Activated B cell treated with CpG ODN at 0.5 μM for 24 hours (primary cell): ENCODE data around the gene STAP2. TPM values are rescaled to one million over a fixed set of nuclear protein-coding genes. Genes with fewer than 3 reads are reported as not detected.

Experiments
- ATAC-seq: fragments of 200-7000 bp; cut with Tn5 transposase; one replicate; pipeline ENCODE4 v1.10.0; 2021; ENCODE audit warnings: low read depth, mild to moderate bottlenecking, moderate library complexity
- CTCF ChIA-PET: fragments of 350-600 bp; sonication (Branson Sonifier 250); formaldehyde crosslinking; loops from one replicate; lab custom pipeline; 2021; ENCODE audit warnings: antibody characterized with exemption; lab: Charles Lee
- POLR2A ChIA-PET: fragments of 350-600 bp; sonication (Branson Sonifier 250); formaldehyde crosslinking; loops from one replicate; lab custom pipeline; 2021; ENCODE audit warnings: antibody characterized with exemption; lab: Charles Lee
- DNase-seq: peaks from one replicate; pipeline ENCODE4 v3.0.0; 2022
- H3K27ac Mint-ChIP-seq: one replicate; pipeline ENCODE4 v1.8.0; 2020; ENCODE audit warnings: mixed read lengths
- H3K27me3 Mint-ChIP-seq: one replicate; pipeline ENCODE4 v1.8.0; 2021; ENCODE audit warnings: mixed read lengths
- H3K36me3 Mint-ChIP-seq: one replicate; pipeline ENCODE4 v1.8.0; 2021; ENCODE audit warnings: low read depth, mixed read lengths
- H3K4me1 Mint-ChIP-seq: one replicate; pipeline ENCODE4 v1.8.0; 2021; ENCODE audit warnings: mixed read lengths
- H3K4me3 Mint-ChIP-seq: one replicate; pipeline ENCODE4 v1.8.0; 2020; ENCODE audit warnings: mild to moderate bottlenecking, mixed read lengths
- H3K9me3 Mint-ChIP-seq: one replicate; pipeline ENCODE4 v1.8.0; 2020; ENCODE audit warnings: mixed read lengths
- CTCF ChIP-seq: fragments of 200-600 bp; IDR thresholded peaks from one replicate; pipeline ENCODE4 v1.8.0; 2022; ENCODE audit warnings: antibody characterized with exemption, mild to moderate bottlenecking
- intact Hi-C: fragments of 100-400 bp; cut with micrococcal nuclease; formaldehyde crosslinking; loops from one replicate; pipeline ENCODE4 v1.15.1; 2024
- total RNA-seq: library from RNA; stranded (reverse); gene quantifications from 2 replicates; pipeline ENCODE4 v1.2.3, GENCODE V29; 2022

Gene STAP2
- total RNA-seq, 1 donor from 2014 or later: 1.1 TPM

- Mint-ChIP-seq H3K9me3 (no peaks in the 10 kb centered on the region), H3K4me1 (peaks cover 95% of the 10 kb centered on the region), H3K27me3 (no peaks in the 10 kb centered on the region), H3K27ac (peak overlapping the region; percentile 65), H3K4me3 (peak overlapping the region; percentile 73), H3K36me3 (no peaks in the 10 kb centered on the region)
- intact Hi-C loops: no loop called here
- DNase-seq: no peak
- no peak for ATAC-seq
- POLR2A ChIA-PET: interaction anchor here (0.7 to 1.7 kb wide), 7 partner anchors 13 to 752 kb away, joined by 3 to 7 read pairs (median 4); partner anchors contain the start of genes MPND, UBXN6 and YJU2
- no peak for TF ChIP-seq CTCF
- CTCF ChIA-PET: interaction anchor here (1.0 to 4.1 kb wide), 6 partner anchors 11 to 109 kb away, joined by 3 to 18 read pairs (median 4); partner anchors contain the start of gene SH3GL1
These were observed 37.5 kb upstream of the STAP2 start for GRCh38 chr19:4376028-4376670.

- Mint-ChIP-seq H3K9me3 (no peaks in the 10 kb centered on the region), H3K27ac (peak overlapping the region; percentile 65)
- CTCF ChIA-PET: interaction anchor here (1.0 to 4.1 kb wide), 6 partner anchors 10 to 108 kb away, joined by 3 to 18 read pairs (median 4); partner anchors contain the start of gene SH3GL1
These were observed 36.8 kb upstream of the STAP2 start for GRCh38 chr19:4375164-4376027.

GRCh38 chr19:4374498-4375163, 36.0 kb upstream of the STAP2 start:
- Mint-ChIP-seq H3K4me3 (peak overlapping the region; percentile 73), H3K27ac (peak overlapping the region; percentile 65), H3K36me3 (no peaks in the 10 kb centered on the region), H3K4me1 (peaks cover 95% of the 10 kb centered on the region), H3K27me3 (no peaks in the 10 kb centered on the region), H3K9me3 (no peaks in the 10 kb centered on the region)
- TF ChIP-seq CTCF: no peak
- ChIA-PET CTCF (interaction anchor here (1.0 to 4.1 kb wide), 5 partner anchors 10 to 108 kb away, joined by 3 to 18 read pairs (median 3); partner anchors contain the start of gene SH3GL1), POLR2A (interaction anchor here (0.6 to 1.5 kb wide), 3 partner anchors 24 to 97 kb away, joined by 4 to 13 read pairs (median 7); partner anchors contain the start of gene MPND)
- intact Hi-C loops: loop anchor here (1.0 kb wide), 1 partner anchor 26 kb away; the partner anchor contains the start of gene SH3GL1
- ATAC-seq: no peak
- DNase-seq: no peak

More at GRCh38 chr19:4375164-4376027, 36.8 kb upstream of the STAP2 start:
- ATAC-seq (peak; percentile 78), DNase-seq (peak; percentile 59)
- peak overlapping the region; percentile 73 for H3K4me3 Mint-ChIP-seq
- H3K36me3 Mint-ChIP-seq: no peaks in the 10 kb centered on the region
- H3K4me1 Mint-ChIP-seq: peaks cover 95% of the 10 kb centered on the region
- TF ChIP-seq CTCF: no peak
- POLR2A ChIA-PET: interaction anchor here (0.6 to 1.7 kb wide), 7 partner anchors 12 to 128 kb away, joined by 3 to 13 read pairs (median 4); partner anchors contain the start of genes MPND, UBXN6 and YJU2
- no peaks in the 10 kb centered on the region for H3K27me3 Mint-ChIP-seq
- intact Hi-C loops: loop anchor here (1.0 kb wide), 1 partner anchor 25 kb away; the partner anchor contains the start of gene SH3GL1

- H3K4me3 Mint-ChIP-seq: peak overlapping the region; percentile 47
- POLR2A ChIA-PET: no interaction called here
- H3K27ac Mint-ChIP-seq: peak overlapping the region; percentile 62
- no peaks in the 10 kb centered on the region for H3K36me3 Mint-ChIP-seq
- no peaks in the 10 kb centered on the region for H3K27me3 Mint-ChIP-seq
- no peaks in the 10 kb centered on the region for H3K9me3 Mint-ChIP-seq
- intact Hi-C loops: no loop called here
- CTCF ChIA-PET: no interaction called here
- peaks cover 94% of the 10 kb centered on the region for H3K4me1 Mint-ChIP-seq
- no peak for ATAC-seq
- TF ChIP-seq CTCF: no peak
- DNase-seq: no peak
These were observed 35.2 kb upstream of the STAP2 start for GRCh38 chr19:4373601-4374497.
